NT2/D1 (cell line): ENCODE results near the gene CD38.

Source experiments
- DNase-seq: peaks from one replicate; pipeline ENCODE4 v3.0.0-alpha.2; 2011; ENCODE audit warnings: low read depth, low spot score
- H3K27me3 ChIP-seq: 2 replicates; pipeline ENCODE4 v1.6.0; 2011; ENCODE audit warnings: mild to moderate bottlenecking; ENCODE audit not compliant: insufficient read length, insufficient read depth
- H3K36me3 ChIP-seq: 2 replicates; pipeline ENCODE4 v1.6.1; 2011; ENCODE audit warnings: mild to moderate bottlenecking, low read length, mixed read lengths; ENCODE audit not compliant: insufficient read depth, insufficient read length
- H3K4me1 ChIP-seq: 2 replicates; pipeline ENCODE4 v1.5.1; 2011; ENCODE audit not compliant: insufficient read depth, insufficient read length
- H3K4me3 ChIP-seq: 2 replicates; pipeline ENCODE4 v1.5.1; 2011; ENCODE audit warnings: low read depth; ENCODE audit not compliant: insufficient read length
- H3K9ac ChIP-seq: 2 replicates; pipeline ENCODE4 v1.6.0; 2011; ENCODE audit warnings: low read depth; ENCODE audit not compliant: insufficient read length
- H3K9me3 ChIP-seq: 2 replicates; pipeline ENCODE4 v1.5.1; 2011; ENCODE audit warnings: mild to moderate bottlenecking, low read length; ENCODE audit not compliant: insufficient read depth
- SUZ12 ChIP-seq: IDR thresholded peaks from 2 replicates; pipeline ENCODE4 v1.6.1; 2011; ENCODE audit not compliant: insufficient read length, insufficient read depth; ENCODE audit errors: extremely low read depth
- YY1 ChIP-seq: IDR thresholded peaks from 2 replicates; pipeline ENCODE4 v1.6.1; 2011; ENCODE audit not compliant: insufficient read length, insufficient read depth
- ZNF274 ChIP-seq: IDR thresholded peaks from 2 replicates; pipeline ENCODE4 v1.6.1; 2011; ENCODE audit warnings: mild to moderate bottlenecking, low read depth, low read length

The CD38 gene

GRCh38 chr4:15777697-15778288 lies 335 bp upstream of the CD38 start:
- peak overlapping the region; percentile 65 for H3K4me3 ChIP-seq
- H3K4me1 ChIP-seq: peaks cover 2% of the 10 kb centered on the region
- TF ChIP-seq SUZ12 (no peak), YY1 (no peak), ZNF274 (no peak)
- H3K9ac ChIP-seq: peak overlapping the region; percentile 26
- DNase-seq: no peak
- peaks cover 63% of the 10 kb centered on the region for H3K27me3 ChIP-seq
- no peaks in the 10 kb centered on the region for H3K36me3 ChIP-seq
- no peaks in the 10 kb centered on the region for H3K9me3 ChIP-seq

DNA sequence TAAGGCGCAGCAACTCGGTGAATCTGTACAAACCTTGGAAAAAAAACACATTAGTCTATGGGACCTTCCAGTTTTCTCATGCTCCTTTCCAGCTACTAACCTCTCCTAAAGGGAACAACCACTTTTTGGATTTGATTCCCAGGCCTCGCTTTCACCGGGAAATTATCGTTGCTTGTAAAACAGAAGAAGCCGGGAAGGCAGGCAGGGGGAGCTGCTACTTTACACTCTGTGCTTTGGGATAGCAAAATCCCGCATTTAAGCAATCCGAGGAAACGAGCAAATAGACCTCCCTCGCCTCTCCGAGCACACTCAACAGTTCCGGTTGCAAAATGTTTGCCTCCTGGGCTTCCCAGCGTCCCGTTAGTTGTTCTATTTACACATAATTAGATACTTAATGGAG lies 1.2 kb downstream of the CD38 start:
- no peaks in the 10 kb centered on the region for H3K9me3 ChIP-seq
- peaks cover 2% of the 10 kb centered on the region for H3K4me1 ChIP-seq
- H3K27me3 ChIP-seq: peaks cover 63% of the 10 kb centered on the region
- peak overlapping the region; percentile 65 for H3K4me3 ChIP-seq
- peak; percentile 36 for DNase-seq
- TF ChIP-seq ZNF274: no peak
- TF ChIP-seq SUZ12: no peak
- TF ChIP-seq YY1: no peak
- no peaks in the 10 kb centered on the region for H3K36me3 ChIP-seq
- H3K9ac ChIP-seq: peak overlapping the region; percentile 68

- DNase-seq: no peak
- H3K9me3 ChIP-seq: no peaks in the 10 kb centered on the region
- peaks cover 62% of the 10 kb centered on the region for H3K27me3 ChIP-seq
- no peaks in the 10 kb centered on the region for H3K36me3 ChIP-seq
- peak overlapping the region; percentile 65 for H3K4me3 ChIP-seq
- H3K9ac ChIP-seq: no peak overlapping the region
- no peak for TF ChIP-seq ZNF274
- TF ChIP-seq YY1: no peak
- no peak for TF ChIP-seq SUZ12
- H3K4me1 ChIP-seq: peaks cover 2% of the 10 kb centered on the region
Measured at GRCh38 chr4:15779809-15780208, 1.7 kb downstream of the CD38 start.

DNA sequence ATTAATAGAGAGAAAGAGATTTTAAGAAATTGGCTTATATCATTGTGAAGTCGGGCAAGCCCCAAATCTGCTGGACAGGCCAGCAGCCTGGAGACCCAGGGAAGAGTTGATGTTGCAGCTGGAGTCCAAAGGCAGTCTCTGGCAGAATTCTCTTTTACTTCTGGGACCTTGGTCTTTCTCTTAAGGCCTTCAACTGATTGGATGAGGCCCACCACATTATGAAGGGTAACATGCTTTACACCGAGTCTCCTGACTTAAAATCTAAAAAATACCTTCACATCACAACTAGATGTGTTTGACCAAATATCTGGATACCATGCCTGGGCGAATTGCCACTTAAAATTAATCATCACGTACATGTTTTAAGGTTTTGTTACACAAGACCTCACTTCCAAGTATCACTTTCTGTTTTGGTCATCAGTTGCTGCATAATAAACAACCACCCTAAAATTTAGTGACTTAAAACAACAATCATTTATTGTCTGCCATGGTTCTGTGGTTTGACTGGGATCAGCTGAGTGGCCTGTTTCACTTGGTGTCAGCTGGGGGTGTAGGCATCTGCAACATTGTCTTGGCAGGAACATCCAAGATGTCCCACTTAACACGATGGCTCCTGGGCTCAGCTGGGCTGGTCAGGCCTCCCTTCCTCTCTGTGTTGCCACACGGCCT lies 3.4 kb downstream of the CD38 start:
- TF ChIP-seq SUZ12: no peak
- TF ChIP-seq YY1: no peak
- TF ChIP-seq ZNF274: no peak
- H3K4me1 ChIP-seq: peaks cover 2% of the 10 kb centered on the region
- peaks cover 3% of the 10 kb centered on the region; the same call in 1 of the 2 replicates for H3K9me3 ChIP-seq
- no peak for DNase-seq
- H3K9ac ChIP-seq: no peak overlapping the region
- H3K36me3 ChIP-seq: no peaks in the 10 kb centered on the region
- H3K27me3 ChIP-seq: peaks cover 47% of the 10 kb centered on the region
- H3K4me3 ChIP-seq: no peak overlapping the region

DNA sequence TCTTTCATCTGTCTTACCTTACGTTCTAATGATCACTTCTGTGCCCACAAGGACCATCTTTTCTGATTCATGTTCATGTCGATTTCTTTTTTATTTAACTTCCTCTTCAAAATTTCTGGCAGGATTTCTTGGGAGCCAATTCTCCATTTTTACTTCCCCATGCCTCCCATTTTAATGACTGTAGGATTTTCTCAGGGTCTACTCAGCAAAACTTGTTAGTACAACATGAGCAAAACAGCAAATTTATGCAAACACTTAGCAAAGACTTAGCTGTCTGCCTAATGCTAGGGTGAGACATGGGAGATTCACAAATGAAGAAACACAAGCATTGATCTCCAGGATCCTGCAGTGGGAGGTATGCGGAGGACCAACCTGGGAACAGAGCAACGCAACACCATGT lies 5.5 kb downstream of the CD38 start:
- Histone ChIP-seq H3K4me1 (no peaks in the 10 kb centered on the region), H3K36me3 (no peaks in the 10 kb centered on the region), H3K27me3 (peaks cover 27% of the 10 kb centered on the region), H3K4me3 (no peak overlapping the region), H3K9me3 (peaks cover 23% of the 10 kb centered on the region), H3K9ac (no peak overlapping the region)
- no peak for DNase-seq
- no peak for TF ChIP-seq YY1

GRCh38 chr4:15784959-15785634 lies 7.0 kb downstream of the CD38 start:
- Histone ChIP-seq H3K4me1 (no peaks in the 10 kb centered on the region), H3K36me3 (no peaks in the 10 kb centered on the region), H3K9ac (no peak overlapping the region), H3K9me3 (peaks cover 31% of the 10 kb centered on the region), H3K27me3 (peaks cover 13% of the 10 kb centered on the region), H3K4me3 (no peak overlapping the region)
- TF ChIP-seq ZNF274 (no peak), SUZ12 (no peak), YY1 (no peak)
- DNase-seq: no peak

- TF ChIP-seq ZNF274: no peak
- no peak for TF ChIP-seq SUZ12
- no peak for TF ChIP-seq YY1
- Histone ChIP-seq H3K36me3 (no peaks in the 10 kb centered on the region), H3K27me3 (no peaks in the 10 kb centered on the region), H3K4me3 (no peak overlapping the region), H3K4me1 (no peaks in the 10 kb centered on the region), H3K9me3 (peaks cover 31% of the 10 kb centered on the region), H3K9ac (no peak overlapping the region)
- no peak for DNase-seq
Measured at GRCh38 chr4:15786743-15787142, 8.6 kb downstream of the CD38 start.
